Vagina (tissue), 2 donors: Measurements from ENCODE around the gene INHBC.

Experiments
- POLR2A ChIP-seq, 2 donors: fragments of 450-650 bp; IDR thresholded peaks; one replicate each; pipeline ENCODE4 v1.6.1; 2017; ENCODE audit warnings: antibody characterized with exemption in 2 of 2, mild to moderate bottlenecking in 2 of 2, moderate library complexity in 2 of 2
- POLR2AphosphoS5 ChIP-seq, 2 donors: sonication (generic); formaldehyde crosslinking; IDR thresholded peaks; one replicate each; pipeline ENCODE4 v1.9.0; 2017; ENCODE audit warnings: antibody characterized with exemption in 2 of 2, mild to moderate bottlenecking in 2 of 2, low read depth in 1 of 2; ENCODE audit not compliant: insufficient read depth in 1 of 2

DNA sequence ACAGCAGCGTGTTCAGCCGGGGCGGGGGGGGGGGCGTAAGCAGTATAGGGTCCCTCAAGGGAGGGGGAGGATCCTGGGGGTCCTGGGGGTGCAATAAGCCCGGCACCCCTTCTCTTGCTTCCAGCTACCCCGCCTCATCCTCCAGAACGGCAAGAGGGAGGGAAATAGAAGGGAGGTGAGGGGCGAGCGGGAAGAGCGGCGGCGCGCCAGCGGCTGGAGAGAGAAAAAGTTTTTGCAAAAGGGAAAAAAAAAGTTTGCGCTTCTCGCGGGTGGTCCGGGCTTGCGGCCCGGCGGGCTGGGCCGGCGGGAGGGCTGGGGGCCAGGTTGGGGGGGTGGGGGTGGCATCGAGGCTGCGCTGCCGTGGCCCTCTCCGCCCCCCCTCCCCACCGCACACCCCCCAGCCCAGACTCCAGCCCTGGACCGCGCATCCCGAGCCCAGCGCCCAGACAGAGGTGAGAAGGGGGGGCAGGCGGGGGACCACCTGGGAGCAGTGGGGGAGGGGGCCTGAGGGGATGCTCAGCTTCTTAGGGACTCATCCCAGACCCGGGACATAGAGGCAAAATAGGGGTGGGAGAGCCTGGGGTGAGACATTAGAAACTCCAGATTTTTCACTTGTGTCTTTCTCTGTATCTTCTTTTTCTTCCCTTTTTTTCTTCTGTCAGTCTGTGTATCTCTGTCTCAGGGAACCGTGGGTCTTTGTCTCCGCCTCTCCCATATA is 25.3 kb downstream of the INHBC start, which contains the start of gene GLI1:
- TF ChIP-seq POLR2A (IDR thresholded peaks at IDR 0.05), result no peak
- no peak for TF ChIP-seq POLR2AphosphoS5 (IDR thresholded peaks at IDR 0.05; ENCODE audit: insufficient read depth in 1 of 2, low read depth in 1 of 2)
